Sigmoid colon (tissue), 4 donors: ENCODE data around the gene PTPN21.

Experiments used
- EP300 ChIP-seq, 4 donors: sonication (generic); formaldehyde crosslinking; IDR thresholded peaks; one replicate each; pipeline ENCODE4 v1.6.1; 2017; ENCODE audit warnings: antibody characterized with exemption in 4 of 4
- POLR2A ChIP-seq, 2 donors: fragments of 450-650 bp; IDR thresholded peaks; one replicate each; pipeline ENCODE4 v1.6.1; 2016; ENCODE audit warnings: antibody characterized with exemption in 2 of 2, mild to moderate bottlenecking in 2 of 2, moderate library complexity in 2 of 2
- POLR2AphosphoS5 ChIP-seq, 4 donors: sonication (generic); formaldehyde crosslinking; IDR thresholded peaks; one replicate each; pipeline ENCODE4 v1.6.1; 2017; ENCODE audit warnings: antibody characterized with exemption in 4 of 4
- TF ChIP-seq, protein P1 (sequence below), 4 experiments: fragments of 450-650 bp in 3 of 4; fragments of 200-600 bp in 1 of 4; IDR thresholded peaks; one replicate each; pipeline ENCODE4 v1.5.1; 2016 to 2019; ENCODE audit warnings: antibody characterized with exemption in 4 of 4, mild to moderate bottlenecking in 3 of 4, moderate library complexity in 2 of 4

GRCh38 chr14:88551094-88551870 is 3.5 kb downstream of the PTPN21 start:
- TF ChIP-seq POLR2AphosphoS5 (IDR thresholded peaks at IDR 0.05), result peak; percentile 76 to 89 (median 82)
- TF ChIP-seq, protein P1, sequence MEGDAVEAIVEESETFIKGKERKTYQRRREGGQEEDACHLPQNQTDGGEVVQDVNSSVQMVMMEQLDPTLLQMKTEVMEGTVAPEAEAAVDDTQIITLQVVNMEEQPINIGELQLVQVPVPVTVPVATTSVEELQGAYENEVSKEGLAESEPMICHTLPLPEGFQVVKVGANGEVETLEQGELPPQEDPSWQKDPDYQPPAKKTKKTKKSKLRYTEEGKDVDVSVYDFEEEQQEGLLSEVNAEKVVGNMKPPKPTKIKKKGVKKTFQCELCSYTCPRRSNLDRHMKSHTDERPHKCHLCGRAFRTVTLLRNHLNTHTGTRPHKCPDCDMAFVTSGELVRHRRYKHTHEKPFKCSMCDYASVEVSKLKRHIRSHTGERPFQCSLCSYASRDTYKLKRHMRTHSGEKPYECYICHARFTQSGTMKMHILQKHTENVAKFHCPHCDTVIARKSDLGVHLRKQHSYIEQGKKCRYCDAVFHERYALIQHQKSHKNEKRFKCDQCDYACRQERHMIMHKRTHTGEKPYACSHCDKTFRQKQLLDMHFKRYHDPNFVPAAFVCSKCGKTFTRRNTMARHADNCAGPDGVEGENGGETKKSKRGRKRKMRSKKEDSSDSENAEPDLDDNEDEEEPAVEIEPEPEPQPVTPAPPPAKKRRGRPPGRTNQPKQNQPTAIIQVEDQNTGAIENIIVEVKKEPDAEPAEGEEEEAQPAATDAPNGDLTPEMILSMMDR (IDR thresholded peaks at IDR 0.05), result peak in 2 of 4 experiments; percentile 24 to 48
- peak; percentile 49 to 56 for TF ChIP-seq POLR2A (IDR thresholded peaks at IDR 0.05)
- no peak for TF ChIP-seq EP300 (IDR thresholded peaks at IDR 0.05)
